ENCODE results near the gene IGFN1.
A peak's percentile ranks its signal among the peaks of the same experiment; 100 is the strongest.

Gene IGFN1

DNA sequence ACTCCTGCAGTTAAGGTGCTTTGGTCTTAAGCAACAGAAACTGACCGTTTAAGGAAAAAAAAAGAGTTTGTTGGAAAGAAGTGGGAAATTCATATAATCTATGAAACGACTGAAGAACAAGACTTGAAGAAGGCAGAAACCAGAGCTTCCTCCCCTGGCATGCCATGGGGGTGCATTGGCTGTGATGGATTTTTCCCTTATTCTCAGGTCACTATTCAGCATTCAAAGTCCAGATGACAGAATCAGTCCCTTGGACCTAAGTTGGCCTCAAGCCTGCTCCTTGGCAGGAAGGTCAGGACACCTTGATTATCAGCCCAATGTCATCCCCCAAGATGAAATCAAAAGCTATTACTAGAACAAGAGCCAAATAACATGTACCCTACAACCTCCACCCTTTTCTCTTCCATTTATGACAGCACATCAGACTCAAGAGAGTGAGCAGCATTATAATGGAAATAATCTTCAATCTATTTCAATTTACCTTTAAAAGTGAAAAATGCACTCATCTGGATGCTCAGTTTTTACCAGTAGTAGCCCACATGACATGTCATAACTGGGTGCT, 20.6 kb upstream of the IGFN1 start:
- Histone ChIP-seq H3K4me3 (ENCODE audit: insufficient read depth in 1 of 2, low read depth in 1 of 2, low read length in 2 of 2) (peak overlapping the region in 1 of 2 experiments; percentile 85), H2AK5ac (ENCODE audit: low read length, severe bottlenecking) (no peak overlapping the region), H4K91ac (ENCODE audit: low read length) (no peak overlapping the region), H3K23ac (ENCODE audit: low read length in 2 of 2) (no peak overlapping the region), H3K27ac (ENCODE audit: low read length, poor library complexity, severe bottlenecking) (no peak overlapping the region), H3K14ac (ENCODE audit: low read length in 2 of 2) (no peak overlapping the region), H2AFZ (ENCODE audit: low read depth, low read length) (no peak overlapping the region), H3K4me2 (ENCODE audit: low read length, poor library complexity, severe bottlenecking) (peak overlapping the region; percentile 99), H3K18ac (ENCODE audit: low read depth in 1 of 2, low read length in 2 of 2) (no peak overlapping the region), H3K79me1 (replicated peaks; ENCODE audit: low read length, poor library complexity, severe bottlenecking) (no peaks in the 10 kb centered on the region), H3K9me3 (ENCODE audit: control insufficient read depth, low read length) (no peaks in the 10 kb centered on the region), H3K36me3 (ENCODE audit: control insufficient read depth in 1 of 2, insufficient read depth in 2 of 2, low read depth in 1 of 2, low read length in 2 of 2) (no peaks in the 10 kb centered on the region), H3K4ac (ENCODE audit: low read depth in 1 of 2, low read length in 2 of 2) (no peak overlapping the region), H4K8ac (ENCODE audit: low read length) (no peak overlapping the region), H2BK5ac (ENCODE audit: low read depth, low read length, poor library complexity, severe bottlenecking) (no peak overlapping the region), H3K27me3 (ENCODE audit: control insufficient read depth in 1 of 2, insufficient read depth in 1 of 2, low read length in 2 of 2) (peaks cover 4 to 11% of the 10 kb centered on the region in 2 experiments), H3K4me1 (ENCODE audit: control insufficient read depth, insufficient read depth, low read depth, low read length) (peaks cover 7% of the 10 kb centered on the region), H2BK12ac (ENCODE audit: low read length in 2 of 2) (no peak overlapping the region), H2BK15ac (ENCODE audit: low read depth, poor library complexity, severe bottlenecking) (no peak overlapping the region), H2BK120ac (ENCODE audit: low read depth, low read length) (no peak overlapping the region), H3K9ac (ENCODE audit: low read length) (peak overlapping the region; percentile 18)
- peak; percentile 15 for DNase-seq
- 91% methylated on average over 2 of the region's 2 CpGs for WGBS

DNA sequence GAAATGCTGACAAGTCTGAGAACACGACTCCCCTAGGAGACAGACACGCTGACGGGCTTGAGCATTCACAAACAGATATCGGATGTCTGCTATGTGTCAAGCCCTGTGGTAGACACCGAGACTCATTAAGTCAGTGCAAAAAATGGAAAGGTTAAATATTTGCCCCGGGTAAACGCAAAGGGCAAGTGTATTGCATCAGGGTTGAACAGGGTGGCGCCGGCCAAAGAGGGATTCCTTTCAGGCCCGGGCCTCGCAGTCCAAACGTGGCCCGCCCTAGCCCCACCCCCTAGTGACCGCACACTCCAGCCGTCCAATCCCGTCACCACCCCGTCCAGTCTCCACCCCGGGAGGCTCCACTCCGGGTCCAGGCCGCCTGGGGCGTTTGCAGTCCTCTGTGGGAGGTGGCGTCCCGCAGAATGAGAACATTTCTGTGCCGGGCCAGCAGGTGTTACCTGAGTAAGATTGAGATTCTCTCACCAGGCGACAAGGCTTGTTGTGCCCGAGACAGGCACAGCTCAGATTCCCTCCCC, 20.0 kb upstream of the IGFN1 start:
- H3K18ac ChIP-seq (ENCODE audit: low read depth in 1 of 2, low read length in 2 of 2), result peak overlapping the region in 1 of 2 experiments; percentile 70
- no peak overlapping the region for H2BK120ac ChIP-seq (ENCODE audit: low read depth, low read length)
- DNase-seq, result peak; percentile 95
- H2BK12ac ChIP-seq (ENCODE audit: low read length in 2 of 2), result no peak overlapping the region
- H2AK5ac ChIP-seq (ENCODE audit: low read length, severe bottlenecking), result no peak overlapping the region
- H3K27me3 ChIP-seq (ENCODE audit: control insufficient read depth in 1 of 2, insufficient read depth in 1 of 2, low read length in 2 of 2), result peaks cover 4 to 11% of the 10 kb centered on the region in 2 experiments
- H3K79me1 ChIP-seq (replicated peaks; ENCODE audit: low read length, poor library complexity, severe bottlenecking), result no peaks in the 10 kb centered on the region
- H3K14ac ChIP-seq (ENCODE audit: low read length in 2 of 2), result no peak overlapping the region
- H2AFZ ChIP-seq (ENCODE audit: low read depth, low read length), result peak overlapping the region; percentile 91
- under 1% methylated on average over 26 of the region's 26 CpGs for WGBS
- peaks cover 7% of the 10 kb centered on the region for H3K4me1 ChIP-seq (ENCODE audit: control insufficient read depth, insufficient read depth, low read depth, low read length)
- peak overlapping the region; percentile 65 to 85 for H3K4me3 ChIP-seq (ENCODE audit: insufficient read depth in 1 of 2, low read depth in 1 of 2, low read length in 2 of 2)
- H4K91ac ChIP-seq (ENCODE audit: low read length), result no peak overlapping the region
- H3K27ac ChIP-seq (ENCODE audit: low read length, poor library complexity, severe bottlenecking), result peak overlapping the region; percentile 46
- H3K36me3 ChIP-seq (ENCODE audit: control insufficient read depth in 1 of 2, insufficient read depth in 2 of 2, low read depth in 1 of 2, low read length in 2 of 2), result no peaks in the 10 kb centered on the region
- H3K9ac ChIP-seq (ENCODE audit: low read length), result peak overlapping the region; percentile 91
- no peak overlapping the region for H3K4ac ChIP-seq (ENCODE audit: low read depth in 1 of 2, low read length in 2 of 2)
- peak overlapping the region in 1 of 2 experiments; percentile 24 for H3K23ac ChIP-seq (ENCODE audit: low read length in 2 of 2)
- H2BK5ac ChIP-seq (ENCODE audit: low read depth, low read length, poor library complexity, severe bottlenecking), result no peak overlapping the region
- peak overlapping the region; percentile 78 for H2BK15ac ChIP-seq (ENCODE audit: low read depth, poor library complexity, severe bottlenecking)
- no peak overlapping the region for H4K8ac ChIP-seq (ENCODE audit: low read length)
- no peaks in the 10 kb centered on the region for H3K9me3 ChIP-seq (ENCODE audit: control insufficient read depth, low read length)
- H3K4me2 ChIP-seq (ENCODE audit: low read length, poor library complexity, severe bottlenecking), result peak overlapping the region; percentile 99

DNA sequence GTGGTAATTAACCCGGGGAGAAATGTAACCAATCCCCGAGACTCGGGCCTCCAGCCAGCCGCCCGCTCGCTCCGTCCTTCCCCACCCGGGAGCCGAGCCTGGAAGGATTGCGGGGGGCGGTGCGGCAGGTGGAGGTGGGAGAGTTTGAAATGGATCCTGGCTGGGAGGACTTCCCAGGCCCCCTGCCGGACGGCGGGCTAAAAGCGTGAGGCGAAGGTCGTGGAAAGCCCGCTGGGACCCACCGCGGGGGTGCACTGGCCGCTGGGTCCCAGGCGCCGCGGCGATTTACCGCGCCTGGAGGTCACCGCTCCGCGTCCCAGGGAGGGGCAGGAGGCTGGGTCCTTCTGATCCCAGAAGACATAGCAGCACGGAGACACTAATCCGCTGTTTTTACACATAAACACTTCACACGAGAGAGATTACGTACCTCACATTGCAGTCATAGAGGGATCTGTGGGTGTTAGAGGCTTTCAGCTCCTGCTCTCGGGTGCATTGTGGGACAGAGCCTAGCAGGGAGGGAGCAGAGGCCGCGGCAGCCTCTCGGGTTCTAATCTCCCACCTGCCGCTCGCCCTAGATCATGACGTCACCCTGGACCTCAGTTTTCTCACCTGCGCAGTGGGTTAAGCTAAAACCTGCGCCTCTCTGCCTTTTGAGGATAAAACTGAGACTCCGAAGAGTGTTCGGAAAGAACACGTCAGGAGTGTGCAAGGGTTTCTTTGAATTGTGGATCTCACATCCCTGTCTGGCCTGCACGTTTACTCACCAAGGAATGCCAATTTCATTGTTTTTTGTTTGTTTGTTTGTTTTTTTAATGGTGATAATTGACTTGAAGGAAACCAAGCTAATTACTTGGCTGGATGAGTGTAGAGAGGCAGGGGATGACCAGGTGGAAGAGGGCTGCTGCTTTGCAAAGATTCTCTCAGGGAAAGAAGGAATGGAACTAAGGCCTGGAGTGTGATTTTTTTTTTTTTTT, 19.3 kb upstream of the IGFN1 start:
- Histone ChIP-seq H2AFZ (ENCODE audit: low read depth, low read length) (peak overlapping the region; percentile 91), H4K91ac (ENCODE audit: low read length) (no peak overlapping the region), H3K18ac (ENCODE audit: low read depth in 1 of 2, low read length in 2 of 2) (peak overlapping the region; percentile 70 to 72), H3K27ac (ENCODE audit: low read length, poor library complexity, severe bottlenecking) (peak overlapping the region; percentile 46), H3K36me3 (ENCODE audit: control insufficient read depth in 1 of 2, insufficient read depth in 2 of 2, low read depth in 1 of 2, low read length in 2 of 2) (no peaks in the 10 kb centered on the region), H3K14ac (ENCODE audit: low read length in 2 of 2) (no peak overlapping the region), H3K27me3 (ENCODE audit: control insufficient read depth in 1 of 2, insufficient read depth in 1 of 2, low read length in 2 of 2) (peaks cover 0 to 6% of the 10 kb centered on the region in 2 experiments), H2BK5ac (ENCODE audit: low read depth, low read length, poor library complexity, severe bottlenecking) (peak overlapping the region; percentile 40), H3K9me3 (ENCODE audit: control insufficient read depth, low read length) (no peaks in the 10 kb centered on the region), H2BK120ac (ENCODE audit: low read depth, low read length) (no peak overlapping the region), H4K8ac (ENCODE audit: low read length) (peak overlapping the region; percentile 76), H3K9ac (ENCODE audit: low read length) (peak overlapping the region; percentile 91), H3K23ac (ENCODE audit: low read length in 2 of 2) (peak overlapping the region in 1 of 2 experiments; percentile 24), H2BK12ac (ENCODE audit: low read length in 2 of 2) (peak overlapping the region in 1 of 2 experiments; percentile 70), H3K4me2 (ENCODE audit: low read length, poor library complexity, severe bottlenecking) (peak overlapping the region; percentile 99), H3K4ac (ENCODE audit: low read depth in 1 of 2, low read length in 2 of 2) (no peak overlapping the region), H2BK15ac (ENCODE audit: low read depth, poor library complexity, severe bottlenecking) (no peak overlapping the region), H3K4me3 (ENCODE audit: insufficient read depth in 1 of 2, low read depth in 1 of 2, low read length in 2 of 2) (peak overlapping the region; percentile 65 to 85), H2AK5ac (ENCODE audit: low read length, severe bottlenecking) (no peak overlapping the region), H3K4me1 (ENCODE audit: control insufficient read depth, insufficient read depth, low read depth, low read length) (peaks cover 7% of the 10 kb centered on the region), H3K79me1 (replicated peaks; ENCODE audit: low read length, poor library complexity, severe bottlenecking) (no peaks in the 10 kb centered on the region)
- peak; percentile 82 for DNase-seq
- WGBS, result 9% methylated on average over 37 of the region's 48 CpGs

DNA sequence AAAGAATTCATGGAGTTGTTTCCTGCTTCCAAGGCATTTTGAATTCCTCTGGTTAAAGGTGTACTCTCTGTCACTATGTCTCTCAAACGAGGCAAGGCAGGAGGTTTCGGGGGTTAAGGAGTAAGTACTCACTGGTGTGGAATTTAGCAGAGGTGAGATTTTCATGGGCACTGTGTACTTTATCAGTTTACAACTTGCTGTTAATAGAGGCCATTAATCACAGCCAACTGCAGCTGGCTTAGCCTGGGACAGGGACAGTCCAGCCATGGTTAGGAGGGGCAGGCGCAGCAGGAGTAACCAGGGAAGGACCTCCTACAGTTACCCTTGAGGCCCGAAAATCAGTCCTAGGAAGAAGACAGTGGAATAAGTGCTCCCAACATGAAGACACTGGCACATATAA, 18.3 kb upstream of the IGFN1 start:
- no peak overlapping the region for H3K4me2 ChIP-seq (ENCODE audit: low read length, poor library complexity, severe bottlenecking)
- H3K23ac ChIP-seq (ENCODE audit: low read length in 2 of 2), result no peak overlapping the region
- WGBS, result 50% methylated on average over 4 of the region's 4 CpGs
- no peak overlapping the region for H3K4me3 ChIP-seq (ENCODE audit: insufficient read depth in 1 of 2, low read depth in 1 of 2, low read length in 2 of 2)
- no peak overlapping the region for H3K27ac ChIP-seq (ENCODE audit: low read length, poor library complexity, severe bottlenecking)
- no peaks in the 10 kb centered on the region for H3K79me1 ChIP-seq (replicated peaks; ENCODE audit: low read length, poor library complexity, severe bottlenecking)
- no peak overlapping the region for H4K91ac ChIP-seq (ENCODE audit: low read length)
- no peak overlapping the region for H2BK15ac ChIP-seq (ENCODE audit: low read depth, poor library complexity, severe bottlenecking)
- no peak overlapping the region for H2BK5ac ChIP-seq (ENCODE audit: low read depth, low read length, poor library complexity, severe bottlenecking)
- H2BK12ac ChIP-seq (ENCODE audit: low read length in 2 of 2), result peak overlapping the region in 1 of 2 experiments; percentile 56
- no peak overlapping the region for H2AK5ac ChIP-seq (ENCODE audit: low read length, severe bottlenecking)
- H3K36me3 ChIP-seq (ENCODE audit: control insufficient read depth in 1 of 2, insufficient read depth in 2 of 2, low read depth in 1 of 2, low read length in 2 of 2), result no peaks in the 10 kb centered on the region
- no peak overlapping the region for H3K14ac ChIP-seq (ENCODE audit: low read length in 2 of 2)
- H3K27me3 ChIP-seq (ENCODE audit: control insufficient read depth in 1 of 2, insufficient read depth in 1 of 2, low read length in 2 of 2), result peaks cover 0 to 3% of the 10 kb centered on the region in 2 experiments
- H3K18ac ChIP-seq (ENCODE audit: low read depth in 1 of 2, low read length in 2 of 2), result no peak overlapping the region
- no peak for DNase-seq
- H3K4ac ChIP-seq (ENCODE audit: low read depth in 1 of 2, low read length in 2 of 2), result no peak overlapping the region
- H2AFZ ChIP-seq (ENCODE audit: low read depth, low read length), result no peak overlapping the region
- no peak overlapping the region for H2BK120ac ChIP-seq (ENCODE audit: low read depth, low read length)
- H4K8ac ChIP-seq (ENCODE audit: low read length), result no peak overlapping the region
- H3K9me3 ChIP-seq (ENCODE audit: control insufficient read depth, low read length), result no peaks in the 10 kb centered on the region
- peaks cover 5% of the 10 kb centered on the region for H3K4me1 ChIP-seq (ENCODE audit: control insufficient read depth, insufficient read depth, low read depth, low read length)
- no peak overlapping the region for H3K9ac ChIP-seq (ENCODE audit: low read length)
